ENCODE measurements around the gene KANSL3. TPM values are rescaled to one million over a fixed set of nuclear protein-coding genes. Genes with fewer than 3 reads are reported as not detected.
A peak's percentile ranks its signal among the peaks of the same experiment; 100 is the strongest.
"Not testable (repeated sequence)": the region's sequence is repeated elsewhere in the genome, so short reads cannot be mapped to it uniquely, and the experiment has no call there.

The KANSL3 gene
- total RNA-seq, 1 experiment from 2014 or later: 50.9 TPM

- no peak for DNase-seq
Observed at GRCh38 chr2:96665083-96665569, 27.0 kb upstream of the KANSL3 start.

GRCh38 chr2:96664366-96664925, 26.3 kb upstream of the KANSL3 start:
- Histone ChIP-seq H3K27ac (no peak overlapping the region), H3K36me3 (no peaks in the 10 kb centered on the region), H3K9me3 (replicated peaks) (0 out of 2 replicates have a peak, but pooled peaks cover 5% of the 10 kb centered on the region), H3K27me3 (0 out of 2 replicates have a peak, but pooled peaks cover under 1% of the 10 kb centered on the region), H3K4me3 (no peak overlapping the region), H3K4me1 (no peaks in the 10 kb centered on the region)
- DNase-seq: no peak

More at GRCh38 chr2:96665083-96665569, 27.0 kb upstream of the KANSL3 start:
- no peak overlapping the region for H3K27ac ChIP-seq
- no peak overlapping the region for H3K4me3 ChIP-seq
- 0 out of 2 replicates have a peak, but pooled peaks cover 5% of the 10 kb centered on the region for H3K9me3 ChIP-seq (replicated peaks)
- no peaks in the 10 kb centered on the region for H3K4me1 ChIP-seq
- 0 out of 2 replicates have a peak, but pooled peaks cover 4% of the 10 kb centered on the region for H3K27me3 ChIP-seq
- H3K36me3 ChIP-seq: no peaks in the 10 kb centered on the region

- DNase-seq: no peak
- Histone ChIP-seq H3K27ac (no peak overlapping the region), H3K36me3 (no peaks in the 10 kb centered on the region), H3K9me3 (replicated peaks) (0 out of 2 replicates have a peak, but pooled peaks cover 5% of the 10 kb centered on the region), H3K4me3 (no peak overlapping the region), H3K4me1 (no peaks in the 10 kb centered on the region), H3K27me3 (no peaks in the 10 kb centered on the region)
Observed at GRCh38 chr2:96663829-96664228, 25.7 kb upstream of the KANSL3 start.

GRCh38 chr2:96663177-96663576, 25.1 kb upstream of the KANSL3 start:
- no peak overlapping the region for H3K27ac ChIP-seq
- H3K4me3 ChIP-seq: no peak overlapping the region
- no peaks in the 10 kb centered on the region for H3K4me1 ChIP-seq
- no peaks in the 10 kb centered on the region for H3K36me3 ChIP-seq
- no peaks in the 10 kb centered on the region for H3K27me3 ChIP-seq
- no peak for DNase-seq
- 0 out of 2 replicates have a peak, but pooled peaks cover 5% of the 10 kb centered on the region for H3K9me3 ChIP-seq (replicated peaks)

DNA sequence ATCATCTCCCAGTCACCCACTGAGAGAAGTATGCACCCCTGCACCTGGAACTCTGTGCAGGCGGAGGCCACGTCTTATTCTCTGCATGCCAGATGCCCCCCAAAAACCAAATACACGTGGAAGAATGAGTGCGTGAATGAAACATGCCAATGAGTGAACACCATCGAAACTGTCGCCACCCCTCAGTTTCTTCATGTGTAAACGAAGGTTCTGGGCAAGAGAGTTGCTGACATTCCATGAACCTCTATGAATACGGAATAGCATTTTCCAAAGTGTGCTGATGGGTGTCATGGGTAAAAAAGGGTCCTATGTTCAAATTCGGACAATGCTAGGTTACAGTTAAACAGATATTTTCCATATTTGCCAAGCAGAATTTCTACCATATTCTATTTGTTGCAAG, 24.2 kb upstream of the KANSL3 start:
- H3K27ac ChIP-seq: no peak overlapping the region
- no peaks in the 10 kb centered on the region for H3K36me3 ChIP-seq
- no peak overlapping the region for H3K4me3 ChIP-seq
- no peaks in the 10 kb centered on the region for H3K27me3 ChIP-seq
- DNase-seq: no peak
- 0 out of 2 replicates have a peak, but pooled peaks cover 5% of the 10 kb centered on the region for H3K9me3 ChIP-seq (replicated peaks)
- no peaks in the 10 kb centered on the region for H3K4me1 ChIP-seq

- DNase-seq: no peak
- Histone ChIP-seq H3K27ac (no peak overlapping the region), H3K36me3 (no peaks in the 10 kb centered on the region), H3K27me3 (no peaks in the 10 kb centered on the region), H3K4me1 (no peaks in the 10 kb centered on the region), H3K9me3 (replicated peaks) (0 out of 2 replicates have a peak, but pooled peaks cover 5% of the 10 kb centered on the region), H3K4me3 (no peak overlapping the region)
Observed at GRCh38 chr2:96661324-96661723, 23.2 kb upstream of the KANSL3 start.

DNA sequence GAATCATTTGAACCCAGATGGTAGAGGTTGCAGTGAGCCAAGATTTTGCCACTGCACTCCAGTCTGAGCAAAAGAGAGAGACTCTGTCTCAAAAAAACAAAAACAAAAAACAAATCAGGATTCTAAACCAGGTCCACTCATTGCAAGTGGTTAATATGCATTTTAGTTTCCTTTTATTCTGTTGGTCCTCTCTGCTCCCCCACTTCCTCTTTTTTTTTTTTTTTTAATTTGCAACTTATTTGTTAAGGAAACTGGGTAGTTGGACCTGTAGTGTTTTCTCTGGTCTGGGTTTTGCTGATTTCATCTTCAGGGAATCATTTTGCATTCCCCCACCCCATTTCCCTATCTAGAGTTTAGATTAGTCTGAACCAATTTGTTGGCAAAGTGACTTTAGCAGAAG, 18.4 kb upstream of the KANSL3 start:
- Histone ChIP-seq H3K36me3 (no peaks in the 10 kb centered on the region), H3K27ac (no peak overlapping the region), H3K4me1 (no peaks in the 10 kb centered on the region), H3K27me3 (no peaks in the 10 kb centered on the region), H3K4me3 (no peak overlapping the region), H3K9me3 (replicated peaks) (no peaks in the 10 kb centered on the region)
- DNase-seq: no peak

DNA sequence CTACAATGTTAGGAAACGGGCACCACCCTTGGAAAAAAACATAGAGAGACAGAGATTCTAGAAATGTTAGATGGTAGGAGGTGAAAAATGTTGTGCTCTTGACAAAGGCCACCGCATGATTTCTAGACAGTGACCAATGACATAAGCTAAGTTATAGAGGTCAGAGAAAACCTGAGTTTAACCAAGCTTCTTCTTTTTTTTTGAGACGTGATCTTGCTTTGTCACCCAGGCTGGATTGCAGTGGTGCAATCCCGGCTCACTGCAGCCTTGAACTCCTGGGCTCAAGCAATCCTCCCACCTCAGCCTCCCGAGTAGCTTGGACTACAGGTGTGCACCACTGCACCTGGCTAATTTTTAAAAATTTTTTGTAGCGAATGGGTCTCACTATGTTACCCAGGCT, 17.4 kb upstream of the KANSL3 start:
- Histone ChIP-seq H3K9me3 (replicated peaks) (no peaks in the 10 kb centered on the region), H3K4me3 (no peak overlapping the region), H3K27ac (no peak overlapping the region), H3K4me1 (no peaks in the 10 kb centered on the region), H3K27me3 (no peaks in the 10 kb centered on the region), H3K36me3 (no peaks in the 10 kb centered on the region)
- DNase-seq: no peak

DNA sequence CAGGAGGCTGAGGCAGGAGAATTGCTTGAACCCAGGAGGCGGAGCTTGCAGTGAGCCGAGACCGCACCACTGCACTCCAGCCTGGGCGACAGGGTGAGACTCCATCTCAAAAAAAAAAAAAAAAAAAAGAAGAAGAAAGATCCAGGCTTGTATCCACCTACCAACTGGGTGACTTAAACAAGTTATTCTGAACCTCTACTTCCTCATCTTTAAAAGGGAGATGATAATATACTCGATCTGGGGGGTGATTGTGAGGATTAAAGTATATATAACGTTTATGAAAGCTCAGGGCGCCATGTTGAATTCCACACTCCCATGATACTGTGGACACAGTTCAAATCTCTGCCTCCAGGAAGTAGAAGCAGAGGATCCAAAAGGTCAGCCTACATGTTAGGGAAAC, 16.7 kb upstream of the KANSL3 start:
- H3K36me3 ChIP-seq; DNase-seq; H3K27ac ChIP-seq; H3K9me3 ChIP-seq (replicated peaks); H3K4me1 ChIP-seq; H3K4me3 ChIP-seq; H3K27me3 ChIP-seq: not testable (repeated sequence)

DNA sequence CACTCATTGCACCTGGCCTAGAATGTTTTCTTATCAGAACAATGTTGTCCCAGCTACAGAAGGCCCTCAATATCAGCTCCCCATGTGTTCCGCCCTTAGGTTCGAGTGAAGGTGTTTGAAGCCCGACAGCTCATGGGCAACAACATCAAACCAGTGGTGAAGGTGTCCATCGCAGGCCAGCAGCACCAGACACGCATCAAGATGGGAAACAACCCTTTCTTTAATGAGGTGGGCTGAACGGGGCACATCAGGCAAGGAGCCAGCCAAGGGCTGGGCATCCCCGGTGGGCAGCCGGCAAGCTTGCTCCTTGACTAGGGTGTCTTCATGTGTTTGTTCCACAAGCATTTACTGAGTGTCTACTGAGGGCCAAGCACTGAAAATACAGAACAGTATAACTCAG, 13.7 kb upstream of the KANSL3 start:
- DNase-seq: no peak
- Histone ChIP-seq H3K9me3 (replicated peaks) (no peaks in the 10 kb centered on the region), H3K36me3 (no peaks in the 10 kb centered on the region), H3K4me3 (no peak overlapping the region), H3K27me3 (no peaks in the 10 kb centered on the region), H3K27ac (no peak overlapping the region), H3K4me1 (no peaks in the 10 kb centered on the region)

- Histone ChIP-seq H3K4me1 (no peaks in the 10 kb centered on the region), H3K9me3 (replicated peaks) (no peaks in the 10 kb centered on the region), H3K27me3 (no peaks in the 10 kb centered on the region), H3K36me3 (no peaks in the 10 kb centered on the region), H3K4me3 (no peak overlapping the region), H3K27ac (no peak overlapping the region)
- no peak for DNase-seq
Observed at GRCh38 chr2:96649342-96649741, 11.2 kb upstream of the KANSL3 start.

DNA sequence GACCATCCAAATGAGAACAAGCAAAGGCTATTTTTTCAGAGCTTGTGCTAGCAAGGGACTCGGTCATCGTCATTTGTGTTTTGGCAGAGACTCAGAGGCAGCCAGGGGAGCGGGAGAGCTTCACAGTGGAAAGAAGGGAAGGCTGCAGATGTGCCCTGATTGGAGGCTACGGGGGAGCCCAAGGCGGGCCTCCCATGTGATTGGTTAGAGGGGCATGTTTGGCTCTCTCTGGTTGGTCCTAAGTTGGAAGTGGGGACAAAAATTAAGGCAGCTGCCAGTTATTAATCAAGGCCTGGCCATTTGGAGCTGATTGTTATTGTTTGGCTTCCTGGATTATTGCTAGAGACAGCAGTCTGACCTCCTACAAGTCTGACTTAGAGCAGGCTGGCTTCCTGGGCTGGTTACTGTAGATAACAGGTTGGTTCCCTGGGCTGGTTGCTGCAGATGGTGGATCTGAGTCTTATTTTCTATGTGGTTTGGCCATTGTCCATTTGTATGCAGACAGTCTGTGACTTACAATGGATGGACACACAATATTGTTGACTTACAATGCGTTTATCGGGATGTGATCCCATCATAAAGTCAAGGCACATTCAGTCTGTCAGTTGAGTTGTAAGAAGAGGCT, 10.3 kb upstream of the KANSL3 start:
- no peaks in the 10 kb centered on the region for H3K9me3 ChIP-seq (replicated peaks)
- H3K27me3 ChIP-seq: no peaks in the 10 kb centered on the region
- H3K4me1 ChIP-seq: no peaks in the 10 kb centered on the region
- no peak overlapping the region for H3K27ac ChIP-seq
- DNase-seq: peak; percentile 49 to 61
- H3K36me3 ChIP-seq: no peaks in the 10 kb centered on the region
- H3K4me3 ChIP-seq: no peak overlapping the region

GRCh38 chr2:96647681-96648080, 9.6 kb upstream of the KANSL3 start:
- Histone ChIP-seq H3K27me3 (no peaks in the 10 kb centered on the region), H3K4me1 (no peaks in the 10 kb centered on the region), H3K9me3 (replicated peaks) (no peaks in the 10 kb centered on the region), H3K27ac (no peak overlapping the region), H3K36me3 (no peaks in the 10 kb centered on the region), H3K4me3 (no peak overlapping the region)
- DNase-seq: no peak

- Histone ChIP-seq H3K4me1 (no peaks in the 10 kb centered on the region), H3K36me3 (no peaks in the 10 kb centered on the region), H3K27me3 (no peaks in the 10 kb centered on the region), H3K4me3 (peak within 1 kb of the TSS; percentile 34), H3K27ac (no peak within 1 kb of the TSS), H3K9me3 (replicated peaks) (no peaks in the 10 kb centered on the region)
- DNase-seq: peak; percentile 44 to 55
Observed at GRCh38 chr2:96642564-96643360, 4.7 kb upstream of the KANSL3 start, which contains the start of gene FER1L5. Gene FER1L5, plus strand, starts transcription at chr2:96642764. Its CDS starts 73 bp downstream, at chr2:96642837.
